Activated CD4-positive, alpha-beta T cell treated with anti-CD3 and anti-CD28 coated beads, Interleukin-2, amount 50 U/mL, for 24 hours (primary cell): ENCODE data around the gene MEOX2.

Source experiments
- DNase-seq, 2 donors: peaks; one replicate each; pipeline ENCODE4 v3.0.0-alpha.2; 2020; ENCODE audit warnings: low read depth in 1 of 2, low spot score in 1 of 2

Gene MEOX2

DNA sequence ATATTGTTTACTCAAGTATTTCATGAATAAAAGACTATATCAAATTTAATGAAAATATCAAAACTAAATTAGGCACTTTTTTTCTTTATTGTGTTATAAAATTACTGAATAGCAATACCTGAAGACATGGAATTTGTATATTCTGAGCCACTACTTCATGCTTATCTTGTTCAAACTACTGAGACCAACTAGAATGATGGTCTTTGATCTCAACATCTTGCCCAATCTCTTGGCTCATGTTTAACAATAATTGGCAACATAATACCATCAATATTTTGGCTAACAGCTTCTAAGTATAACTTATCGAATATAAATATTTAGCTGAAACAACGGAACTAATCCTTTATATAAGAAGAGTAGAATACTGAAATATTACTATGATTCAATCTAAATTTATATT, 68.2 kb downstream of the MEOX2 start:
- DNase-seq = no peak

DNA sequence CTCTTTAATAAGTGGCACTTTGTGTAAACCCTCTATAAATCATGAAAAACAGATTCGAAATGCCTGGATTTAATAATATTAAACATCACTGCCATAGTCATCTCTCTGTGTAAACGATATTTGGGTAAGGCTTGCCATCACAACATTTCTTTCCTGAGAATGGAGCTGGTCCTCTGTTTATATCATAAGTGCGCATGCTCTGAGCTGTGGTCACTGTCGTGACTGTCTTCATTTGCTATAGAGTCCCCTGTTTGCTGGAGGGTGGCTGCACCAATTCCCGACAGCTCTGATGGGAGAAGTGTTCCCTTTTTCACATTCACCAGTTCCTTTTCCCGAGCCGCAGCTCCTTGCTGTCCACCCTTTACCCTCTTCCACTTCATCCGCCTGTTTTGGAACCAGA, 74.3 kb downstream of the MEOX2 start:
- no peak for DNase-seq

DNA sequence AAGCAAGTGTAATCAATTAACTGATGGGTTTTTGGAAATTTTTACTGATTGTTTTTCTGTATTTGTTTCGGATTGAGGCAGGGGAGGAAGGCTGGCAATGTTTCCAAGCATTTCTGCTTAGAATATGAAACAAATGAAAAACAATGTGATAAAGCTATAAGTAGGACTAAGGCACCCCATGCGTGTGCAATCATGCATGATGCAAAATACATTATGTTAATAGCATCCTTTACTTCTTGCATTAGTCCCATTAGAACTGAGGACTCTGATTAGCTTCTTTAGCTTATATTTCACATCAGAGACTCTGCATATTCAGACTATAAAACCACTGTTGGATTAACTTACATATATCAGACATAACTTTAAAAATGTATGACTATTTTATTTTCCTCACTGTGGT, 76.0 kb downstream of the MEOX2 start:
- no peak for DNase-seq

DNA sequence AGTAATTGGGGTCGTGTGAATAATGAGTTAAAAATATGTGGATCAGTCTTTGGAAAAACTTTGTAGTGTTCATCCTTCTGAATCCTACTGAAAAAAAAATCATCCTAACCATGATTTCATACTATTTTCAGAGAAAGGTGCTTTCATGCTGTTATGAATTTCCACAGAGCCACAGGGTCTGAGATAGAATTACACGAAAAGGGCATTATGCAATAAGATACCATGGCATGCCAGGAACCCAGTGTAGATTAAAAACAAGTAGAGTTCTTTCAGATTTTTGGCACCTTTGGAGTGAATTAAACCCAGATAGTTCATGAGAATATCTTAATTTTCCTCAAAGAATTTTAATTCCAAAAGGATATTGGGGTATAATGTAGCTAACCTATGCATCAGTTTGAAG, 77.2 kb downstream of the MEOX2 start:
- no peak for DNase-seq

DNA sequence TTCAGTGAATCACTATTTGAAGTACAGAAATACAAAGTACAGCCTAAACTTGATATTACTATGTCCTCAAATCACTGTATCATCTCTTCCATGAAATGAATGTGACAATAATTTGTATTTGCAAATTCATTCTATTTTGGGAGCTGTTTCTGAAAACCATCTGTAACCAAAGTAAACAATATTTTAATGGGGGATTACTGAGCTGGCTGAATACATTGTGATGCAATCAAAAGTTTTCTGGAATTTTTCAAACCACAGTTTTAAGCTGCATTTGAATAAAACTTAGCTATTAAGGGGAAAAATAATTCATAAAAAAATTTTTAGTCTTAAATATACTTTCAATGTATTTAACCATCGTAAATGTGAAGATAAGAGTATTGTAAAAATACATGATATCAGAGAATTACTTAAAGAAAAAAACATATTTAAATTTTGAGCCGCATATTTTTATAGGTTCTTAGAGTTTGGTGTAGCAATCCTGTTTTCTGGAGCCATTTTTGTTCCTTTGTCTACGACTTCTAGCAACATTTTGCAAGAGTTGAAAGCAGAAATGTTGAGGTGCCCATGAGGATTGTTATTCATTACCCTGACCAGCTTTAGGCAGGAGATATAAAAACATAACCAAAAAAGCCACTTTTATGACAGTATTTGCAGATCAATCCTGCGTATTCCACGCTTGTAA, 78.8 kb downstream of the MEOX2 start:
- no peak for DNase-seq

DNA sequence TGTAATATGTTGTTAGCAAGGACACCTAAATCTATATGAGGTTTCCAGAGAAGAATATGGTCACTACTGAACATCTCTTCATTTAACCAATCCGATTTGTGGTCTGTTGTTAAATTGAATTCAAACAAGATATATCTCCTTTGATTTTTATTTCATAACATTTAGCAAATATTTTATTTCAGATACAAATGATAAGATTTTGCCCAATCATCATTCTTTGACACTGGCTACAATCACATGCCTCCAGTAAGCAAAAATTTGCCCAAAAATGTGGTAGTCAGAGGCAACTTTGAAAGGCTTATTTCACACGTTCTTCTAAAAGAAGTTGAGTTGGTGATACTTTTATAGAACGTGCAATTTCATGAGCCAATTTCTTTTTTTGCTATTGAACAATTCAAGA, 79.9 kb downstream of the MEOX2 start:
- DNase-seq = no peak

DNA sequence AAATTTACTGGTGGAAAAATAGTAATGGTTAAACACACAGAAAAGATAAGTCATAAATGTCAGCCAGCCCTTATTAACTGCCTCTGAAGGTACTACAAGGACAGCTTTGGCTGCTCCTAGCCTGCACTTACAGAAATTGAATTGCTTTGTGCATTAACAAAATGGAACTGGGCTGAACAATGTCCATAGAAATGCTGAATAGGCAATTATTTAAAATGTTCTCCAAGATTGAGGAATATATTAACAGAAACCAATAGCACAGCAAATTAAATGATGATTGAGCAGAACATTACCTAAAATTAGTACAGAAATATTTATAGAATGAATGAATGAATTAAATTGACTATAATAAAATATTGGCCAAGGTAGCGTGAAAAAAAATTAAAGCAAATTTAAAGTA, 82.3 kb downstream of the MEOX2 start:
- no peak for DNase-seq

DNA sequence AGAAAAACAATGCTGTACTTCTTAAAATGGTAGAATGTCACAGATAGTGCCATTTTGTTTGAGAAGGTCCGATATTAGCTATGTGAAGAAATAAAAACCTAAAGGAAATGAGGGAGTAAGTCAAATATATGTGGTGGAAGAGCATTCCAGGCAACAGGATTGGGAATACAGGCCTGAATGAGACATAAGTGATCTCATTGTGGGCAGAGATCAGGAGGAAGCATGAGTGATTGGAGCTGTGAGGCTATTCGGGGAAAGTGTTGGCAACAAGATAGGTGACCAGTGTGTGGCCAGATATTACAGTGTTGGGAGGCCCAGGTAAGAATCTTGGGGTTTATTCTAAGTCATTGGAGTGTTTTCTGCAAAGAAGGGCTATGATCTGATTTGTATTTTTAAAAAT, 83.4 kb downstream of the MEOX2 start:
- DNase-seq = no peak

DNA sequence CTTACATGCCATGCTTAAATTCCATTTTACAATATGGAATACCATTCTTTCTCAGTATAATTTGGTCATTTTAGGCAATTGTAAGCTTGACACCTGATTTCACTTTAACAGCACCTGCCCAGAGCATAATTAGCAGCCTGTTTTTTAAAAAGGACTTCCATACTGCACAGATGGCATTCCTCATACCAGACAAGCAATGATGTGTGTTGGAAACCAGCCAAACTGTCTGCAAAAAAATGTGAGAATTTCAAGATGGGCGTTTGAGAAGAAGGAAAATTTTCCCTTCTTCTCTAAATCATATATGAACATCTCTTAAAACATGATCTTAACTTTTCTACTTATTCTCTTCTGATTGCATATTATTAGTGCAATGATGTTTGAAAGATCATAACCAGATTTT, 84.2 kb downstream of the MEOX2 start:
- DNase-seq = no peak

DNA sequence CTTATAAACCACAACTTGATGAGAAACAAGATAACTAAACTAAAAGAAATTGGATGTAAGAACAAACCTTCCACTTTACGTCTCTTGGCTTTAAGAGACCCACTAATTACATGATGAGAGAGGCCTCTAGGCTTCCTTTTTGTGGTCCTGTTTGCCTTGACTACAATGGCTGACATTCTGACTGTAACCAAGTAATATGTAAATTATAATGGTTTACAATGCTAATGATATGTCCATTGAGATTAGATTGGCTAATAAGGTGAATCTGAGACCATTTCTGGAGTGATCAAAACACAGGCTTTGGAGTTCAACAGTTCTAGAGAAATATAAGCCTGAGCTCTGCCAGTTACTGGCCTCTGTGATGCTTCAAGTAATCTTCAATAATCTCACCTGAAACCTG, 85.3 kb downstream of the MEOX2 start:
- DNase-seq = no peak

DNA sequence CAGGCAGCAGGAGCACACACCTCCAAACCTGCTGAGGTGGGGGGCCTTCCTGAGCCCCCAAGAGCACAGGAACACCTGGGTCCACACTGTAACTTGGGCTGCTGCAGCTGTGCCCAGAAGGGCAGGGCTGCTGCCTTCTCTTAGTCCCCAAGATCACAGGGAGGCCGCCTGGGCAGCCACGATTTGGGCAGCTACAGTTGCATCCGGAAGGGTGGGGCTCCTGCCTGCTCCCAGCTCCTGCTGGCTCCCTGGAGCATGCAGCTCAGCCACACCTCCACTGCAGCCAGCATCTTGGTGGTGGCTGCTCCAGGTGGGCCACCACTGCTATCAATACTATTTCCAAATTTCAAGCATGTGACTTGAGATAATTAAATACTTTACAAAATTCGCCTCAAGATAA, 86.2 kb downstream of the MEOX2 start:
- no peak for DNase-seq

DNA sequence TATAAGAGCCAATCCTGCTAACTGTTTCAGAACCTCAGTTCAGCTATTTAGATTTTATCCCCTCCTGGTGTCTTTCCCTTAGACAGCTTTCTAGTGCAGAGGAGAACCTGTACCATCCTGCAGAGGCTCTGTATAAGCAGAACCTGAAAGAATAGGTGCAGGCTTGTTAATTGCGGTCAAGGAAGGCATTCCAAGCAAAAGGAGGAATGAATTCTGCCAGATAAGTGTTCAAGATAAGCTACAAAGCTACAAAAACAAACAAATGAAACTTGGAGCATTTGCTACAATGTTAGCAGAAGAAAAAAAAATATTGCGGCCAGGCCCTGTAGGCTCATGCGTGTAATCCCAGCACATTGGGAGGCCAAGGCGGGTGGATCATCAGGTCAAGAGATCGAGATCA, 92.0 kb downstream of the MEOX2 start:
- no peak for DNase-seq

DNA sequence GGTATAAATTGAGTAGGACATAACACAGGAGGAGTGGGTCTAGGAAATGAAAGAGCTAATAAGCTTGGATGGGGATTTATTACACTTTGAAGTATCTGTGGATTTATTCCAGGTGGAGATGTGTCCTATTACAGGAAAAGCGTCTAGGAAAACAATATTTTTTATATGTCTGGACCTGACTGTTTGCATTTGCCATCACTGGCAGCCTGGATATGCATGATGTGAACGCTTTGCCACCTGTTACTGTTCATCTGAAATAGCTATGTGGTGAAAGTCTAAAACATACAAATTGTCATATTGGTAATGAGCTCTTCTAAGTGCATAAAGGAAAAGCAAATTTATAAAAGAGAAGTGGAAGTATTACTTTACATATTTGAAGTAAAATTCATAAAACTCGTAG, 93.1 kb downstream of the MEOX2 start:
- DNase-seq = no peak

DNA sequence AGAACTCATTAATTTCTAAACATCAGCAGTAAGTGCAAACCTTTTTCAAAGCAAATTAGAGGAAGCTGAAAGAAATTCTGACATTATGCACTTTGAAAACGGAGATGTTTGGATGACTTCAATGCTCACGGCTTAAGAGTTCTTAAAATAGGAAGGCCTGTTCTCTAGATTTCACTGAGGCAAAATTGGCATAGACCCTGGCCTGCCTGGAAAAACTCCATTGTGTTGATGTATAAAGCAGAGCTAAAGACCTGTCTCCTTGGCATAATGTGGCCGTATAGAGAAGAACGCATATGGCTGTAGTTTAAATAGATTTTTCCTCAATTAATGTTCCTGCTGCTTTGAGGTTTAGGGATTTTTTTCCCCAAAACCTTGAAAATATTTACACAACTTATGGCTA, 100.2 kb downstream of the MEOX2 start:
- DNase-seq = no peak

DNA sequence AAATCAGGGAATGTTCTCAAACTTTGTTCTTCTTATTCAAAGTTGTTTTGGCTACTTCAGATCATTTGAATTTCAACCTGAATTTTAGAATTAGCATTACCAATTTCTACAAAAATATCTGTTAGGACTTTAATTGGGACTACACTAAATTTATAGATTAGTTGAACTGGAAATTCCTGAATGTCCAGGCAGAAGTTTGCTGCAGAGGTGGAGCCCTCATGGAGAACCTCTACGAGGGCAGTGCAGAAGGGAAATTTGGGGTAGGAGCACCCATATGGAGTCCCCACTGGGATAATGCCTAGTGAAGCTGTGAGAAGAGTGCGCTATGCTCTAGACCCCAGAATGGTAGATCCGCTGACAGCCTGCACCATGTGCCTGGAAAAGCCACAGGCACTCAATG, 101.9 kb downstream of the MEOX2 start:
- DNase-seq = no peak

DNA sequence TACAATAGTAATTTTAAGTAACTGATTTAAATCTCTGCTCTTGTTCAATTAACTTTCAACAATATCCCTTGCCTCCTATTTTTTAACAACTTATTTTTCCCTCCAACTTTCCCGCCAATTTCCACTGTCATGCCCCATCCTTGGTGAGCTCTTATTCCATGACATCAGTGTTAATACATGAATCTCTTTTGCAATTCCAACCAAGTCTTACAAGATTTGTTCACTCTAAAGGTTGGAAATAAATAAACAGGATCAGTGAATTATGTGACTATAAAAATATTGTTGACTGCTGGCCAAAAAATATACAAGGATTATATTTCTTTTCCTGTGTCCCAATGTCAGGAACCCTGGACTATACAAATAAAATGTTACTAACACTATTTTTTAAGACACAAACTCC, 103.7 kb downstream of the MEOX2 start:
- DNase-seq = no peak

DNA sequence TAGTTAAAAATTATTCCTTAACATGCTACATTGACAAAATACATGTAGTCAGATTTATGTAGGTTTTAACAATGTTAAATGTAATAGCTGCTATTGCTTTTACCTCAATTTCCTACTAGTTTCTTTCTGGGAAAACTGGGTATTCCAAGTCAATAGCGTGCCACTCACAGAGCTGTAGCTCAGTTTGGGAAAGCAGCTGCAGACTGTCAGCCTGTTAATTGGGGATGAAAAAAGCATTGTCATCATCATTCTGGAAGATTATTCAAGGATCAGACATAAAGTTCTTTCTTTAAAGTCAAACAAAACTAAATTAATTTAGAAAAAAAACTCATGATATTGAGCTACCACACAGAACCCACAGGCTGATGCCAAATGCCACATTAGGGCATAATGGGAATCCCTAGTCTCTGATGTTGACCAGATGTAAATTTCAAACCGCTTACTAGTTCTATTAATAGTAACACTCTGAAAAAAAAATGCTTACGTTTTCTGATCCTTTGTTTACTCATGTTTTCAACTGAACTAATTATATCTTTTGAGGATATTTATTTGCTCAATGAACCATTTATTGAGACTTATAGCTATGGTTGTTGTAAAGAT, 105.0 kb downstream of the MEOX2 start:
- DNase-seq = no peak

DNA sequence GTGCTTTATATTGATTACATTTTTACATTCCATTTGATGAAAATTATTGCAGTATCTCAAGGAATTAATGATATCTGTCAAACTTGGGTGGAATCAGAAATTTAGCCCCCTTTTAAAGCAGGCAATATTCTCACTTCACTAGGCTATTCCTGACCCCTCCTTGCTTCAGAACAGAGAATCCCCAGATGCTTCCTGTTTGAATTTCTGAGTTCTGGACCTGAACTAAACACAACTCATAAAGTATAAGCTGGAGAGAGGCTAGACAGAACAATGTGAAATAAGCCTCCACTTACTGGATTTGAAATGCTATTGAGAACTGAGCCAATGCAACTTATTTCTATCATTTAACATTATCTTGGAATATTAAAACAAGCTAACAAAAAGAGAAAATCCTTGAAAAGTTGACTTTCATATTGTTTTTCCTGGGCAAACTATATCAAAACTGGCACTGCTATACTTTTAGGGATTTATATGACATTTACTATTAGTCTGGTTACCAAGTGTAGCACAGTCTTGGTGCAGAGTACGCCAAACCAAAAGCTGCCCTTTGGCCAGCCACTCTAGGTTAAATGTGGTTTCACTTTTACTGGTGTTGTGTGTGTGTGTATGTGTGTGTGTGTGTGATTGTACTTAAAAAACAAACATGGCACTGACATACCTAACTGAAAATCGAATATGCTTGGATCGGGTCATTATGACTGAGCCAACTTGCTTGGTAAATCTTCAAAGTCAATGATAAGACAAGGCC, 105.7 kb downstream of the MEOX2 start:
- no peak for DNase-seq

DNA sequence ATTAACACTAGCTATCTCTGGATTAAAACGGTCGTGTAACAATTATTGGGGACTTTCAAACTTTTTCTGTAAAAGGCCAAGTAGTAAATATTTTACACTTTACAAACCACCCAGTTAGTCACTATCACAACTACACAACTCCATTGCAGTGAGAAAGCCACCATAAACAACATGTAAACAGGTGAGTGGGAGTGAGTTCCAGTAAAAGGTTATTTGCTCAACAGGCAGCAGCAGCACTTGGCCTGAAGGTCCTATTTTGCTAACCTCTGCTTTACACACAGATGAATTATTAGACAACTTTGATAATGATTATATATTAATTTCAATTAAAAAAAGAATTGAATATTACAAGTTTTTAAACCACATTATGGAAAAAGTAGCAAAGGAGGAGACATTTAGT, 108.9 kb downstream of the MEOX2 start:
- no peak for DNase-seq

DNA sequence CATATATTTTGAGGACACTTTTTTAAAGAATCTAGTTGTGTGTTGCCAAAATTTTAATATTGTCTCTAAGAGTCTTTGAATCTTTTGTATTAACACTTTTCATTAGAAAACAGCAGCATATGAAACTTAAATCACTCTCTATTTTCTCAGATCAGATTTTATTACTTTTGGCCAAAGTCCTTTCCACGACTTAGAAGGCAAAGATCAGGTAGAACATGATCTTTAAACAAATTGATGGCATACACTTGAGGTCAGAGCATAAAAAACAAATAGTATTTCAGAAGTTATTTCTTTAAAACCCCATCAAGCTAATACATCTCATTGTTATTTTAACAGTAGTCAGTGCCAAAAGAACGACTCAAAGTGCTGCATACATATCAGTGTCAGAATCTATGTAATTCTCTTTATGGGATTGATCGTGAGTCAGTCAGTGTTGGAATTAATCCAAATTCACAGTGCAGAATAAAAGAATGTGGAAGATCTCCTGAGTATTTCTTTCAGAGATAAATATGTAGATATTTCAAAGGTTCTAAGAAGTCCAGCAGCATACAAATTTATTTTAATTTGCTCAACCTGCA, 115.1 kb downstream of the MEOX2 start:
- DNase-seq = no peak

DNA sequence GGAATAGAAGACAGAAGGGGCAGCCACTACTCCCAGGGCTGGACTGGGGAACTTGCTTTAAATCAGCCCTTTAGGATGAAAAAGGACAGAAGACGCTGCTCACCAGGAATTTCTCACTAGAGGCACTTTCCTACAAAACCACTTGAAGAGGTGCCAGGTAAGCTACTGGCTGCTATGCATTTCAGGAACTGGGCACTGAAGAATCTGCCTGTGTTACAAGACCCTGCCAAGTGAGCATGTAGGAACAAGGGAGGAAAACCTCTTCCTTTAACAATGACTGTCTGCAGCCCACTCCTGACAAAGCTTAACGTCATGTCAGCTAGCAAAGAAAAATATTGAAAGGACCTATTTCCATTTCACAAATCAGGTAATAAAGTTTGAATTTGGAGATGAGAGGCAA, 118.8 kb downstream of the MEOX2 start:
- no peak for DNase-seq

DNA sequence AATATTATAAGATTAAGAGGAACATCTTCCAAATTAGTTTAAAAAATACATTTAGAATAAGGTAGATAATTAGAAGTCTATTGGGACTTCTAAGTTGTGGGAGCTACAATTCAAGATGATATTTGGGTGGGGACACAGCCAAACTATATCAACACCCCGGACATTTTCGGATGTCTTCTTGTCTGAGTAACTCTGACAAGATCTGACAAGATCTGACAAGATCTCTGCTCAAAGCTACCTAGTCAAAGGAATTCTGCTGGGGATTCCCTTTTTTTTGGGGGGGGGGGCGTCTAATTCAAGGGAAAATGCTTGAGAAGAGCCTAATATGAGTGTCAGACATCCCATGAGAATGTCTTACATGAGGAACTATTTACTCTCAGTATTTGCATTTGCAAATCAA, 119.4 kb downstream of the MEOX2 start:
- no peak for DNase-seq
